H1 (cell line): ENCODE measurements around the gene NFATC1. TPM values are rescaled to one million over a fixed set of nuclear protein-coding genes. Genes with fewer than 3 reads are reported as not detected.
"Not testable (repeated sequence)": the region's sequence is repeated elsewhere in the genome, so short reads cannot be mapped to it uniquely, and the experiment has no call there.

Experiments used
- CTCF ChIA-PET: fragments of 300-600 bp; sonication (Branson Sonifier 250); formaldehyde crosslinking; loops from one replicate; lab custom pipeline; 2021; ENCODE audit not compliant: partially characterized antibody; lab: Charles Lee
- POLR2A ChIA-PET: fragments of 300-600 bp; sonication (Branson Sonifier 250); formaldehyde crosslinking; loops from one replicate; lab custom pipeline; 2021; ENCODE audit warnings: inconsistent platforms; ENCODE audit not compliant: partially characterized antibody; lab: Charles Lee
- DNase-seq, 2 experiments: peaks; one replicate each; pipeline versions ENCODE4 v3.0.0 to v3.0.0-alpha.2; 2010 to 2022; ENCODE audit warnings: low spot score in 2 of 2, low read depth in 1 of 2, mixed read lengths in 1 of 2
- FAIRE-seq: peaks from 2 replicates; lab custom pipeline; 2011; peaks lifted over from hg19 to GRCh38; lab: Jason Lieb, UNC
- H2AFZ ChIP-seq: 2 replicates; pipeline ENCODE4 v1.8.1; 2012; ENCODE audit warnings: low read length, inconsistent platforms
- H2AK5ac ChIP-seq: 2 replicates; pipeline ENCODE4 v1.6.1; 2013; ENCODE audit warnings: low read depth, low read length
- H2BK120ac ChIP-seq: replicated peaks from 2 replicates; pipeline ENCODE3; 2013; ENCODE audit warnings: low read depth, low read length, inconsistent platforms
- H2BK12ac ChIP-seq: 2 replicates; pipeline ENCODE4 v1.6.1; 2013; ENCODE audit warnings: low read depth, low read length
- H2BK15ac ChIP-seq: 2 replicates; pipeline ENCODE4 v1.6.1; 2013; ENCODE audit warnings: low read length
- H2BK20ac ChIP-seq: 2 replicates; pipeline ENCODE4 v1.6.1; 2013; ENCODE audit warnings: low read length
- H2BK5ac ChIP-seq: 2 replicates; pipeline ENCODE4 v1.6.1; 2013; ENCODE audit warnings: low read depth, low read length
- H3K14ac ChIP-seq: 2 replicates; pipeline ENCODE4 v1.6.1; 2013; ENCODE audit warnings: inconsistent platforms; ENCODE audit not compliant: insufficient read length
- H3K18ac ChIP-seq: 2 replicates; pipeline ENCODE4 v1.6.1; 2013; ENCODE audit warnings: low read length; ENCODE audit errors: extremely low read depth
- H3K23ac ChIP-seq: 2 replicates; pipeline ENCODE4 v1.6.1; 2013; ENCODE audit warnings: inconsistent platforms; ENCODE audit not compliant: insufficient read length
- H3K23me2 ChIP-seq: 2 replicates; pipeline ENCODE4 v1.6.1; 2013; ENCODE audit warnings: low read depth, low read length
- H3K27ac ChIP-seq: 2 replicates; pipeline ENCODE4 v1.6.1; 2011; ENCODE audit warnings: low read depth, low read length, inconsistent platforms
- H3K27me3 ChIP-seq, 4 experiments: replicated peaks in 1 of 4; 1 replicate in 1 of 4; 2 replicates in 3 of 4; pipeline versions ENCODE4 v1.6.1 to v1.8.1; 2011 to 2013; ENCODE audit warnings: low read length in 3 of 4, mild to moderate bottlenecking in 3 of 4, inconsistent platforms in 2 of 4, mixed read lengths in 2 of 4, moderate library complexity in 1 of 4; ENCODE audit not compliant: control insufficient read depth in 3 of 4, insufficient read depth in 3 of 4; ENCODE audit errors: extremely low read depth in 1 of 4
- H3K36me3 ChIP-seq, 4 experiments: 2 replicates each; pipeline versions ENCODE4 v1.6.1 to v1.8.1; 2011 to 2013; ENCODE audit warnings: mild to moderate bottlenecking in 4 of 4, low read length in 3 of 4, moderate library complexity in 2 of 4, control low read depth in 1 of 4, inconsistent platforms in 1 of 4; ENCODE audit not compliant: insufficient read depth in 4 of 4, control insufficient read depth in 2 of 4
- H3K4ac ChIP-seq: replicated peaks from 2 replicates; pipeline ENCODE3; 2013; ENCODE audit warnings: low read length, low read depth, mixed read lengths, inconsistent platforms; ENCODE audit not compliant: insufficient read length
- H3K4me1 ChIP-seq, 4 experiments: replicated peaks in 1 of 4; 1 replicate in 1 of 4; 2 replicates in 3 of 4; pipeline versions ENCODE4 v1.6.1 to v1.8.1; 2011 to 2013; ENCODE audit warnings: low read length in 3 of 4, inconsistent platforms in 2 of 4, mixed read lengths in 1 of 4; ENCODE audit not compliant: insufficient read depth in 4 of 4, control insufficient read depth in 3 of 4
- H3K4me2 ChIP-seq, 2 experiments: 2 replicates each; pipeline versions ENCODE4 v1.6.1 to v1.8.1; 2011 to 2013; ENCODE audit warnings: low read depth in 2 of 2, low read length in 2 of 2, control low read depth in 1 of 2, inconsistent platforms in 1 of 2, mild to moderate bottlenecking in 1 of 2; ENCODE audit not compliant: insufficient read depth in 1 of 2
- H3K4me3 ChIP-seq, 4 experiments: fragments of 200-600, 300-600 bp in 1 of 4; sonication (generic), shearing (Covaris generic), sonication (Bioruptor Twin) in 1 of 4; 2 replicates each; pipeline versions ENCODE4 v1.5.1 to v1.8.1; 2011 to 2016; ENCODE audit warnings: low read length in 4 of 4, low read depth in 3 of 4, control low read depth in 2 of 4, inconsistent platforms in 2 of 4, mild to moderate bottlenecking in 2 of 4, mixed read lengths in 1 of 4, moderate library complexity in 1 of 4; ENCODE audit not compliant: insufficient read depth in 2 of 4; ENCODE audit errors: extremely low read depth in 1 of 4
- H3K56ac ChIP-seq: replicated peaks from 2 replicates; pipeline ENCODE3; 2013; ENCODE audit warnings: low read depth, mild to moderate bottlenecking, mixed read lengths, low read length, inconsistent platforms; ENCODE audit not compliant: insufficient read length
- H3K79me1 ChIP-seq: 2 replicates; pipeline ENCODE4 v1.6.1; 2013; ENCODE audit warnings: low read depth, low read length, control low read depth
- H3K79me2 ChIP-seq, 2 experiments: 2 replicates each; pipeline versions ENCODE4 v1.6.1 to v1.8.1; 2012 to 2013; ENCODE audit warnings: low read length in 2 of 2, mild to moderate bottlenecking in 2 of 2, inconsistent platforms in 1 of 2; ENCODE audit not compliant: insufficient read depth in 2 of 2, control insufficient read depth in 1 of 2
- H3K9ac ChIP-seq, 4 experiments: replicated peaks in 1 of 4; 1 replicate in 1 of 4; 2 replicates in 3 of 4; pipeline versions ENCODE4 v1.6.1 to v1.8.1; 2011 to 2013; ENCODE audit warnings: low read depth in 3 of 4, low read length in 3 of 4, control low read depth in 2 of 4, mild to moderate bottlenecking in 2 of 4, moderate library complexity in 2 of 4, inconsistent platforms in 1 of 4; ENCODE audit errors: extremely low read depth in 1 of 4
- H3K9me3 ChIP-seq, 2 experiments: 2 replicates each; pipeline versions ENCODE4 v1.6.1 to v1.8.1; 2012 to 2013; ENCODE audit warnings: mild to moderate bottlenecking in 2 of 2, moderate library complexity in 2 of 2, control low read depth in 1 of 2, inconsistent platforms in 1 of 2, low read depth in 1 of 2, low read length in 1 of 2, mixed read lengths in 1 of 2; ENCODE audit not compliant: insufficient read depth in 2 of 2
- H4K20me1 ChIP-seq, 2 experiments: replicated peaks in 1 of 2; 2 replicates each; pipeline versions ENCODE3 to v1.8.1; 2011 to 2013; ENCODE audit warnings: inconsistent platforms in 2 of 2, low read length in 2 of 2, mild to moderate bottlenecking in 1 of 2; ENCODE audit not compliant: insufficient read depth in 2 of 2, control insufficient read depth in 1 of 2
- H4K5ac ChIP-seq: 2 replicates; pipeline ENCODE4 v1.6.1; 2013; ENCODE audit warnings: low read length, low read depth, mixed read lengths, inconsistent platforms; ENCODE audit not compliant: insufficient read length
- H4K8ac ChIP-seq: 2 replicates; pipeline ENCODE4 v1.8.0; 2013; ENCODE audit warnings: mild to moderate bottlenecking, moderate library complexity, low read length, inconsistent platforms; ENCODE audit not compliant: insufficient read depth; ENCODE audit errors: extremely low read depth
- H4K91ac ChIP-seq: replicated peaks from 2 replicates; pipeline ENCODE3; 2013; ENCODE audit warnings: low read length, mixed read lengths, inconsistent platforms; ENCODE audit not compliant: insufficient read length
- CEBPB ChIP-seq: IDR thresholded peaks from 2 replicates; pipeline ENCODE4 v1.6.1; 2012; ENCODE audit warnings: low read depth, low read length
- CTCF ChIP-seq, 3 experiments: IDR thresholded peaks; 1 replicate in 2 of 3; 2 replicates in 1 of 3; pipeline versions ENCODE4 v1.5.1 to v1.6.1; 2011; ENCODE audit warnings: low read length in 3 of 3, mild to moderate bottlenecking in 3 of 3, inconsistent platforms in 2 of 3, low read depth in 1 of 3, moderate library complexity in 1 of 3; ENCODE audit not compliant: insufficient read depth in 1 of 3; ENCODE audit errors: control extremely low read depth in 1 of 3
- GABPA ChIP-seq: IDR thresholded peaks from 2 replicates; pipeline ENCODE4 v1.6.1; 2011; ENCODE audit warnings: mild to moderate bottlenecking, low read length, moderate library complexity, borderline replicate concordance; ENCODE audit not compliant: insufficient read depth
- MAX ChIP-seq: IDR thresholded peaks from 2 replicates; pipeline ENCODE4 v1.6.1; 2012; ENCODE audit warnings: inconsistent platforms
- NRF1 ChIP-seq: IDR thresholded peaks from 2 replicates; pipeline ENCODE4 v1.6.1; 2011; ENCODE audit warnings: mild to moderate bottlenecking, low read depth, low read length, improper control_type of control experiment
- RXRA ChIP-seq: IDR thresholded peaks from 2 replicates; pipeline ENCODE4 v1.6.1; 2011; ENCODE audit warnings: low read depth, mild to moderate bottlenecking, low read length, moderate library complexity; ENCODE audit not compliant: insufficient read depth
- SAP30 ChIP-seq: fragments of 300-600 bp; sonication (generic); IDR thresholded peaks from 2 replicates; pipeline ENCODE4 v1.7.1; 2012; ENCODE audit warnings: low read length, moderate library complexity, mild to moderate bottlenecking, inconsistent platforms; ENCODE audit not compliant: insufficient read depth, insufficient replicate concordance
- TAF7 ChIP-seq: optimal IDR thresholded peaks from 2 replicates; pipeline ENCODE3; 2011; ENCODE audit warnings: low read depth, mild to moderate bottlenecking, inconsistent platforms, low read length, moderate library complexity, borderline replicate concordance
- WGBS, 2 experiments: shearing (Covaris generic) in 1 of 2; methylation state at CpG; one replicate each; pipeline versions ENCODE4 v1.1.6 to v1.1.7; 2013 to 2015; ENCODE audit warnings: low lambda C conversion rate in 2 of 2, mixed read lengths in 2 of 2, inconsistent platforms in 1 of 2, low coverage in 1 of 2, missing lambda C conversion rate in 1 of 2; ENCODE audit not compliant: insufficient replicate concordance in 2 of 2, insufficient coverage in 1 of 2, insufficient read length in 1 of 2; ENCODE audit errors: extremely low coverage in 1 of 2, missing lambda C conversion rate in 1 of 2; 5-methylcytosine and 5-hydroxymethylcytosine counted together
- polyA plus RNA-seq, 7 experiments: library from polyadenylated mRNA; depleted of rRNA in 3 of 7; stranded (reverse) in 5 of 7; unstranded in 2 of 7; fragments of >200 nt in 5 of 7; fragments of 200-250 nt in 2 of 7; gene quantifications; 1 replicate in 5 of 7; 2 replicates in 1 of 7; 4 replicates in 1 of 7; pipeline versions ENCODE4 v1.2.1 to v1.2.3, GENCODE V29; 2011 to 2013; ENCODE audit warnings: missing spikeins in 2 of 7, mixed read lengths in 2 of 7
- total RNA-seq: library from RNA; stranded (reverse); fragmentation: NEBNext Ultra II Directional; extraction: Animal tissue kit (Norgen Biotek cat#: 25700); gene quantifications from 2 replicates; pipeline ENCODE4 v1.2.1, GENCODE V29; 2021

The NFATC1 gene
- total and polyA plus RNA-seq, 2 of the 8 experiments (the other 6 are each of a cell fraction or from before 2014, with no cell fraction given) = 2.0 to 6.6 TPM

- TF ChIP-seq GABPA (no peak), RXRA (no peak), NRF1 (no peak), SAP30 (no peak), CTCF (IDR thresholded peaks at IDR 0.05; ENCODE audit: control extremely low read depth in 1 of 3, insufficient read depth in 1 of 3, low read depth in 1 of 3, low read length in 3 of 3) (no peak), MAX (no peak), TAF7 (no peak), CEBPB (no peak)
Measured at GRCh38 chr18:79375441-79376154, 20.1 kb upstream of the NFATC1 start (continued).

- CTCF ChIA-PET = interaction anchor here (0.6 to 9.7 kb wide), 6 partner anchors 11 to 687 kb away, joined by 3 to 124 read pairs (median 3); no protein-coding TSS in a partner anchor
Measured at GRCh38 chr18:79376661-79377060, 19.1 kb upstream of the NFATC1 start.

More at GRCh38 chr18:79376661-79377060, 19.1 kb upstream of the NFATC1 start:
- H2AFZ ChIP-seq, H3K14ac ChIP-seq, H3K23me2 ChIP-seq, H4K20me1 ChIP-seq, H3K79me2 ChIP-seq, H2BK5ac ChIP-seq, H3K27me3 ChIP-seq, DNase-seq, H2BK20ac ChIP-seq, H3K9ac ChIP-seq, H4K8ac ChIP-seq, H2BK15ac ChIP-seq, H3K4me2 ChIP-seq, H3K56ac ChIP-seq, H3K27ac ChIP-seq, H2BK12ac ChIP-seq, H4K5ac ChIP-seq, H3K18ac ChIP-seq, H3K79me1 ChIP-seq, H2BK120ac ChIP-seq, H3K23ac ChIP-seq, H4K91ac ChIP-seq, FAIRE-seq, H3K4me3 ChIP-seq, H3K9me3 ChIP-seq, POLR2A ChIA-PET, H2AK5ac ChIP-seq, H3K4me1 ChIP-seq, H3K4ac ChIP-seq, H3K36me3 ChIP-seq: not testable (repeated sequence)
- WGBS, 2 experiments = 82% methylated on average over 12 of the region's 12 CpGs; no CpG with 5 or more reads in 1 of the 2 experiments
